Sciatic nerve (tissue), 2 donors: Measurements from ENCODE around the gene HTR1E. TPM values are rescaled to one million over a fixed set of nuclear protein-coding genes. Genes with fewer than 3 reads are reported as not detected.
"Not testable (repeated sequence)": the region's sequence is repeated elsewhere in the genome, so short reads cannot be mapped to it uniquely, and the experiment has no call there.

Experiments
- ATAC-seq: fragments of 200-7000 bp; cut with Tn5 transposase; one replicate; pipeline ENCODE4 v1.9.1; 2020; ENCODE audit warnings: mild to moderate bottlenecking, moderate library complexity
- DNase-seq: peaks from one replicate; pipeline ENCODE4 v3.0.0-alpha.2; 2020; ENCODE audit warnings: low spot score
- intact Hi-C: fragments of 100-400 bp; cut with DNase I; formaldehyde crosslinking; loops from one replicate; pipeline ENCODE4 v1.14.2; 2022
- total RNA-seq: library from RNA; stranded (reverse); fragmentation: NEBNext Ultra II Directional; extraction: Animal tissue kit (Norgen Biotek cat#: 25700); gene quantifications from one replicate; pipeline ENCODE4 v1.2.1, GENCODE V29; 2021
- donor health status: DM: no; HTN: no; CAD: no.
- donor health status: DM: no; HTN: no; CAD: no.

The HTR1E gene
- total RNA-seq, 1 donor from 2014 or later, result not detected

- ATAC-seq (no peak), DNase-seq (no peak)
- intact Hi-C loops, result no loop called here
Measured at GRCh38 chr6:86964029-86964579, 26.8 kb downstream of the HTR1E start.

- DNase-seq (no peak), ATAC-seq (no peak)
- intact Hi-C loops, result no loop called here
Measured at GRCh38 chr6:86966271-86966670, 28.9 kb downstream of the HTR1E start.

- intact Hi-C loops, result no loop called here
- no peak for ATAC-seq
- no peak for DNase-seq
Measured at GRCh38 chr6:86969573-86969972, 32.2 kb downstream of the HTR1E start.

- DNase-seq (no peak), ATAC-seq (no peak)
- intact Hi-C loops, result no loop called here
Measured at GRCh38 chr6:86973088-86973487, 35.8 kb downstream of the HTR1E start.

GRCh38 chr6:86978251-86978650, 40.9 kb downstream of the HTR1E start:
- intact Hi-C loops, result no loop called here
- no peak for DNase-seq
- no peak for ATAC-seq

GRCh38 chr6:87001494-87001893, 64.2 kb downstream of the HTR1E start:
- ATAC-seq, result no peak
- no peak for DNase-seq

GRCh38 chr6:87002391-87002790, 65.1 kb downstream of the HTR1E start:
- DNase-seq, intact Hi-C loops, ATAC-seq: not testable (repeated sequence)

More at GRCh38 chr6:87001494-87001893, 64.2 kb downstream of the HTR1E start:
- intact Hi-C loops, result no loop called here

- DNase-seq, ATAC-seq, intact Hi-C loops: not testable (repeated sequence)
Measured at GRCh38 chr6:87006541-87006940, 69.2 kb downstream of the HTR1E start.

GRCh38 chr6:87009581-87009980, 72.3 kb downstream of the HTR1E start:
- intact Hi-C loops, DNase-seq, ATAC-seq: not testable (repeated sequence)

- no peak for DNase-seq
- intact Hi-C loops, result no loop called here
- ATAC-seq, result no peak
Measured at GRCh38 chr6:87012035-87012434, 74.7 kb downstream of the HTR1E start.

GRCh38 chr6:87012743-87013142, 75.4 kb downstream of the HTR1E start:
- DNase-seq, result no peak
- intact Hi-C loops, result no loop called here
- no peak for ATAC-seq

- no peak for ATAC-seq
- DNase-seq, result no peak
- intact Hi-C loops, result no loop called here
Measured at GRCh38 chr6:87016772-87017171, 79.4 kb downstream of the HTR1E start.

GRCh38 chr6:87027021-87027420, 89.7 kb downstream of the HTR1E start:
- DNase-seq, result no peak
- ATAC-seq, result no peak
- intact Hi-C loops, result no loop called here

- DNase-seq, result no peak
- ATAC-seq, result no peak
- intact Hi-C loops, result no loop called here
Measured at GRCh38 chr6:87029711-87030314, 92.5 kb downstream of the HTR1E start.

GRCh38 chr6:87040729-87041128, 103.4 kb downstream of the HTR1E start:
- intact Hi-C loops, result no loop called here
- DNase-seq, result no peak
- no peak for ATAC-seq

- ATAC-seq, result no peak
- no peak for DNase-seq
- intact Hi-C loops, result no loop called here
Measured at GRCh38 chr6:87045521-87046075, 108.3 kb downstream of the HTR1E start.

GRCh38 chr6:87049779-87050178, 112.5 kb downstream of the HTR1E start:
- ATAC-seq, result no peak
- no peak for DNase-seq
- intact Hi-C loops, result no loop called here

GRCh38 chr6:87053312-87053711, 116.0 kb downstream of the HTR1E start:
- ATAC-seq (no peak), DNase-seq (no peak)
- intact Hi-C loops, result no loop called here

GRCh38 chr6:87054143-87054833, 117.0 kb downstream of the HTR1E start:
- ATAC-seq (no peak), DNase-seq (no peak)
- intact Hi-C loops, result no loop called here

- no peak for ATAC-seq
- DNase-seq, result no peak
- intact Hi-C loops, result no loop called here
Measured at GRCh38 chr6:87059943-87060342, 122.6 kb downstream of the HTR1E start.
